Measurements from ENCODE around the gene PLD4.

DNA sequence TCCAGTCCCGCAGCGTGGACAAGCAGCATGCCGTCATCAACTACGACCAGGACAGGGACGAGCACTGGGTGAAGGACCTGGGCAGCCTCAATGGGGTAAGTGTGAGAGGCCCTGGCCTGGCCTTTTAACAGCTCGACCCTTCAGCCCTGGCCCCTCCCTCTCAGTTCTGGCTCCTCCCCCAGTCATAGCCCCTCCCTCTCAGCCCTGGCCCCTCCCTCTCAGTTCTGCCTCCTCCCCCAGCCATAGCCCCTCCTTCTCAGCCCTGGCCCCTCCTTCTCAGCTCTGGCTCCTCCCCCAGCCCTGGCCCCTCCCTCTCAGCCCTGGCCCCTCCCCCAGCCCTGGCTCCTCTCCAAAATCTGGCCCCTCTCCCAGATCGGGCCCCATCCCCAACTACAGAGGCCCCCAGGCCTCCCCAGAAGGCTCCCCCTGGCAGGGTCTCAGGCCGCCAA, 48.4 kb upstream of the PLD4 start:
- TF ChIP-seq ESRRG (CRISPR knock-in tag; IDR thresholded peaks at IDR 0.05) (no peak), ZFP3 (CRISPR knock-in tag; IDR thresholded peaks at IDR 0.05) (no peak), TCF4 (CRISPR knock-in tag; IDR thresholded peaks at IDR 0.05; ENCODE audit: borderline replicate concordance) (no peak), RARB (CRISPR knock-in tag; IDR thresholded peaks at IDR 0.05) (no peak), ZFP30 (CRISPR knock-in tag; IDR thresholded peaks at IDR 0.05) (no peak)
- TF ChIP-seq, protein P1, sequence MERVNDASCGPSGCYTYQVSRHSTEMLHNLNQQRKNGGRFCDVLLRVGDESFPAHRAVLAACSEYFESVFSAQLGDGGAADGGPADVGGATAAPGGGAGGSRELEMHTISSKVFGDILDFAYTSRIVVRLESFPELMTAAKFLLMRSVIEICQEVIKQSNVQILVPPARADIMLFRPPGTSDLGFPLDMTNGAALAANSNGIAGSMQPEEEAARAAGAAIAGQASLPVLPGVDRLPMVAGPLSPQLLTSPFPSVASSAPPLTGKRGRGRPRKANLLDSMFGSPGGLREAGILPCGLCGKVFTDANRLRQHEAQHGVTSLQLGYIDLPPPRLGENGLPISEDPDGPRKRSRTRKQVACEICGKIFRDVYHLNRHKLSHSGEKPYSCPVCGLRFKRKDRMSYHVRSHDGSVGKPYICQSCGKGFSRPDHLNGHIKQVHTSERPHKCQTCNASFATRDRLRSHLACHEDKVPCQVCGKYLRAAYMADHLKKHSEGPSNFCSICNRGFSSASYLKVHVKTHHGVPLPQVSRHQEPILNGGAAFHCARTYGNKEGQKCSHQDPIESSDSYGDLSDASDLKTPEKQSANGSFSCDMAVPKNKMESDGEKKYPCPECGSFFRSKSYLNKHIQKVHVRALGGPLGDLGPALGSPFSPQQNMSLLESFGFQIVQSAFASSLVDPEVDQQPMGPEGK (CRISPR knock-in tag; IDR thresholded peaks at IDR 0.05; ENCODE audit: borderline replicate concordance): no peak
